GM18870 (cell line): ENCODE measurements around the gene GHR.

Experiments used
- ATAC-seq: cut with Tn5 transposase; IDR thresholded peaks from one replicate; pipeline ENCODE4 v1.9.1; 2021; ENCODE audit warnings: moderate library complexity; ENCODE audit not compliant: unreplicated experiment

GHR gene

GRCh38 chr5:42423285-42424165 lies at the start of gene GHR:
Gene GHR, plus strand, starts transcription at chr5:42423439. Its CDS starts 142,436 bp downstream, at chr5:42565875.
- peak; percentile 91 for ATAC-seq

- ATAC-seq, result no peak
These were observed 48.5 kb upstream of the GHR start for GRCh38 chr5:42374679-42375273.

GRCh38 chr5:42377496-42377895 lies 45.7 kb upstream of the GHR start:
- no peak for ATAC-seq

- ATAC-seq, result no peak
These were observed 41.3 kb upstream of the GHR start for GRCh38 chr5:42381973-42382372.

GRCh38 chr5:42387563-42387962 lies 35.7 kb upstream of the GHR start:
- no peak for ATAC-seq

- no peak for ATAC-seq
These were observed 33.1 kb upstream of the GHR start for GRCh38 chr5:42390115-42390514.

GRCh38 chr5:42392917-42393316 lies 30.3 kb upstream of the GHR start:
- ATAC-seq, result no peak

- no peak for ATAC-seq
These were observed 27.1 kb upstream of the GHR start for GRCh38 chr5:42396111-42396510.

GRCh38 chr5:42397267-42397666 lies 26.0 kb upstream of the GHR start:
- no peak for ATAC-seq

- no peak for ATAC-seq
These were observed 23.5 kb upstream of the GHR start for GRCh38 chr5:42399702-42400101.

- no peak for ATAC-seq
These were observed 22.8 kb upstream of the GHR start for GRCh38 chr5:42400474-42400873.

GRCh38 chr5:42403236-42403635 lies 20.0 kb upstream of the GHR start:
- ATAC-seq, result no peak

- no peak for ATAC-seq
These were observed 18.9 kb upstream of the GHR start for GRCh38 chr5:42404366-42404765.

- no peak for ATAC-seq
These were observed 3.9 kb upstream of the GHR start for GRCh38 chr5:42419294-42419693.

GRCh38 chr5:42422656-42423280 lies 471 bp upstream of the GHR start:
- ATAC-seq, result peak; percentile 19

GRCh38 chr5:42426016-42426415 lies 2.8 kb downstream of the GHR start:
- ATAC-seq, result no peak

- ATAC-seq, result no peak
These were observed 6.5 kb downstream of the GHR start for GRCh38 chr5:42429694-42430093.

GRCh38 chr5:42434047-42434724 lies 10.9 kb downstream of the GHR start:
- ATAC-seq, result no peak

GRCh38 chr5:42436051-42436450 lies 12.8 kb downstream of the GHR start:
- no peak for ATAC-seq

- no peak for ATAC-seq
These were observed 31.2 kb downstream of the GHR start for GRCh38 chr5:42454216-42454995.

- no peak for ATAC-seq
These were observed 37.8 kb downstream of the GHR start for GRCh38 chr5:42461033-42461432.
